Endothelial cell (in vitro differentiated cells): ENCODE results near the gene SLC30A2. TPM values are rescaled to one million over a fixed set of nuclear protein-coding genes. Genes with fewer than 3 reads are reported as not detected.

Source experiments
- DNase-seq: peaks from one replicate; pipeline ENCODE4 v3.0.0; 2021; ENCODE audit warnings: low spot score
- H3K27ac Mint-ChIP-seq: one replicate; pipeline ENCODE4 v1.8.0; 2021; ENCODE audit warnings: mixed read lengths, inconsistent platforms; ENCODE audit not compliant: unreplicated experiment
- H3K27me3 Mint-ChIP-seq: one replicate; pipeline ENCODE4 v1.8.0; 2021; ENCODE audit warnings: mild to moderate bottlenecking, moderate library complexity, mixed read lengths, inconsistent platforms; ENCODE audit not compliant: unreplicated experiment
- H3K36me3 Mint-ChIP-seq: one replicate; pipeline ENCODE4 v1.8.0; 2021; ENCODE audit warnings: mild to moderate bottlenecking, low read depth, mixed read lengths, inconsistent platforms; ENCODE audit not compliant: unreplicated experiment
- H3K4me1 Mint-ChIP-seq: one replicate; pipeline ENCODE4 v1.8.0; 2021; ENCODE audit warnings: mild to moderate bottlenecking, mixed read lengths, inconsistent platforms; ENCODE audit not compliant: unreplicated experiment
- H3K4me3 Mint-ChIP-seq: one replicate; pipeline ENCODE4 v1.8.0; 2021; ENCODE audit warnings: mild to moderate bottlenecking, mixed read lengths, inconsistent platforms; ENCODE audit not compliant: unreplicated experiment
- H3K9me3 Mint-ChIP-seq: one replicate; pipeline ENCODE4 v1.8.0; 2021; ENCODE audit warnings: mixed read lengths, inconsistent platforms; ENCODE audit not compliant: unreplicated experiment
- total RNA-seq: library from RNA; stranded (reverse); fragmentation: NEBNext Ultra II Directional; extraction: Animal tissue kit (Norgen Biotek cat#: 25700); gene quantifications from one replicate; pipeline ENCODE4 v1.2.1, GENCODE V29; 2021; ENCODE audit not compliant: unreplicated experiment
- TF ChIP-seq, protein P1 (sequence below): fragments of 200-600 bp; sonication (generic); IDR thresholded peaks from one replicate; pipeline ENCODE4 v1.5.0; 2021; ENCODE audit warnings: antibody characterized with exemption; ENCODE audit not compliant: unreplicated experiment

SLC30A2 gene
- total RNA-seq, 1 donor from 2014 or later, result not detected

DNA sequence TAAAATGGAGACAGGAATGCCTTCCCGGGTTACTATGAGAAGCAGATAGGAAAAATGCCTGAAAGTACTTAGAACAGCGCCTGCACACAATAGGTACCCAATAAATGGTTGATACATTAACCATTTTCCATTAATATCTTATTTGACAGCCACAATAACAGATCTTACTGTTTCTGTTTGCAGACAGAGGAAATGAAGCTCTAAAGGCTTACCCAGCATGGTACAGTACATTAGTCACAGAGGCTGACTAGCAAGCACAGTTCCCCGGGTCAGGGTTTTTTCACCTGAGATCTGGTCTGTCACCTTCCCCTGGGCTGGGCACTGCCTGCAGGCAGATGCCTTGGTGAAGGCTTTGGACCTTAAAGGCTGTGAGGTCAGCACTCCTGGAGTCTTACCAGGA is 18.6 kb upstream of the SLC30A2 start:
- H3K27me3 Mint-ChIP-seq, result peaks cover 4% of the 10 kb centered on the region
- no peak overlapping the region for H3K4me3 Mint-ChIP-seq
- DNase-seq, result no peak
- TF ChIP-seq, protein P1, sequence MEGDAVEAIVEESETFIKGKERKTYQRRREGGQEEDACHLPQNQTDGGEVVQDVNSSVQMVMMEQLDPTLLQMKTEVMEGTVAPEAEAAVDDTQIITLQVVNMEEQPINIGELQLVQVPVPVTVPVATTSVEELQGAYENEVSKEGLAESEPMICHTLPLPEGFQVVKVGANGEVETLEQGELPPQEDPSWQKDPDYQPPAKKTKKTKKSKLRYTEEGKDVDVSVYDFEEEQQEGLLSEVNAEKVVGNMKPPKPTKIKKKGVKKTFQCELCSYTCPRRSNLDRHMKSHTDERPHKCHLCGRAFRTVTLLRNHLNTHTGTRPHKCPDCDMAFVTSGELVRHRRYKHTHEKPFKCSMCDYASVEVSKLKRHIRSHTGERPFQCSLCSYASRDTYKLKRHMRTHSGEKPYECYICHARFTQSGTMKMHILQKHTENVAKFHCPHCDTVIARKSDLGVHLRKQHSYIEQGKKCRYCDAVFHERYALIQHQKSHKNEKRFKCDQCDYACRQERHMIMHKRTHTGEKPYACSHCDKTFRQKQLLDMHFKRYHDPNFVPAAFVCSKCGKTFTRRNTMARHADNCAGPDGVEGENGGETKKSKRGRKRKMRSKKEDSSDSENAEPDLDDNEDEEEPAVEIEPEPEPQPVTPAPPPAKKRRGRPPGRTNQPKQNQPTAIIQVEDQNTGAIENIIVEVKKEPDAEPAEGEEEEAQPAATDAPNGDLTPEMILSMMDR, result no peak
- H3K9me3 Mint-ChIP-seq, result no peaks in the 10 kb centered on the region
- no peak overlapping the region for H3K27ac Mint-ChIP-seq
- no peaks in the 10 kb centered on the region for H3K4me1 Mint-ChIP-seq
- H3K36me3 Mint-ChIP-seq, result no peaks in the 10 kb centered on the region

DNA sequence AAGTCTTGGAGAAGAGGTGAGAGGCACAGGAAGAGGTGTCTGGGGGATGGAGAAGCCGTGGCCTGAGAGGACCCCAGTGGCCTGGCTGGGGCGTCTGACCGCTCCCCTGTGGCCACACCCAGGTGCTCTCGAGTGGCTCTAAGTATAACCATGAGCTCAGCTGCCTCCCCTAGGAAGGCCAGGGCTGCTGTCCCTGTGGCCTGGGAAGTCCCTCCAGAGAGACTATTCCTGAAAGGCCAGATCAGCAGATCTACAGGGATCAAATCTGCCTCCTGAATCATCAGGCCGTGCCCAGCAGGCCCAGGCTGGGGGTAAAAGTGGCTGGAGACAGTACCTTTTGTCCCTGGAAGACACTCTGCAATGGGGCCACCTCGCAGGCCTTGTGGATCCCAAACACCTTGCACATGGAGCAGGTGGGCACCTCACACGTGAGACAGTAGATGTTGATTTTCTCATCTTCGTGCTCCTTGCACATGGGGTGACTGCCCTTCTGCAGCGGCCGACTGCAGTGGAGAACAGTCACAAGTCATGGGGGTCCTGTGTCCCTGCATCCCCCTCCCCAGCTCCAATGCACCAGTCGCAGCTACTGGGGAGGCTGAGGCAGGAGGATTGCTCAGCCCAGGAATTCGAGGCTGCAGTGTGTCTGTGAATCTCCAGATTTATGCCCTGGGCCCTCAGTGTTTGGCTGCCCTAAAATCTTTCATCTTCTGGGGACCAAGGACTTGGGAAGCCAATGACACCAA is 15.1 kb upstream of the SLC30A2 start:
- Mint-ChIP-seq H3K4me1 (peaks cover 1% of the 10 kb centered on the region), H3K36me3 (no peaks in the 10 kb centered on the region), H3K27ac (no peak overlapping the region), H3K4me3 (no peak overlapping the region), H3K9me3 (no peaks in the 10 kb centered on the region), H3K27me3 (peaks cover 5% of the 10 kb centered on the region)
- TF ChIP-seq, protein P1, result no peak
- no peak for DNase-seq

DNA sequence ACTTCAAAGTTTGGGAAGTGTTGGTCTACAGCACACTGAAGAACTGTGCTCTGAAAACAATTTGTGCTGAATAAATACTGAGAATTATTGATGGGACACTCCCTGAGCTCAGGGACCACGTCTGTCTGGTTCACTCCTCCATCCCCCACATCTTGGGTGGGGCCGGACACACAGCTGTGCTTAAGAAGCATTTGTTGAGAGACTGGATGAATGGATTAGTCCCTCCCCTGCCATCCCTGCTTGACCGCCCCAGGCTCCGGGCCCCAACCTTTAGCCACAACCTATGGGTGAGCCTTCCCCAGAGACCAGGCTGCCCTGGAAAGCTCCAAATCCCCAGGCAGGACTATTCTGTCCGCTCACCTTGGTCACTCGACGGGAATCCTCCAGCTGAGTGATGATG is 14.0 kb upstream of the SLC30A2 start:
- DNase-seq, result no peak
- Mint-ChIP-seq H3K27ac (no peak overlapping the region), H3K36me3 (no peaks in the 10 kb centered on the region), H3K4me3 (no peak overlapping the region), H3K4me1 (peaks cover 3% of the 10 kb centered on the region), H3K9me3 (no peaks in the 10 kb centered on the region), H3K27me3 (peaks cover 5% of the 10 kb centered on the region)
- TF ChIP-seq, protein P1, result no peak

DNA sequence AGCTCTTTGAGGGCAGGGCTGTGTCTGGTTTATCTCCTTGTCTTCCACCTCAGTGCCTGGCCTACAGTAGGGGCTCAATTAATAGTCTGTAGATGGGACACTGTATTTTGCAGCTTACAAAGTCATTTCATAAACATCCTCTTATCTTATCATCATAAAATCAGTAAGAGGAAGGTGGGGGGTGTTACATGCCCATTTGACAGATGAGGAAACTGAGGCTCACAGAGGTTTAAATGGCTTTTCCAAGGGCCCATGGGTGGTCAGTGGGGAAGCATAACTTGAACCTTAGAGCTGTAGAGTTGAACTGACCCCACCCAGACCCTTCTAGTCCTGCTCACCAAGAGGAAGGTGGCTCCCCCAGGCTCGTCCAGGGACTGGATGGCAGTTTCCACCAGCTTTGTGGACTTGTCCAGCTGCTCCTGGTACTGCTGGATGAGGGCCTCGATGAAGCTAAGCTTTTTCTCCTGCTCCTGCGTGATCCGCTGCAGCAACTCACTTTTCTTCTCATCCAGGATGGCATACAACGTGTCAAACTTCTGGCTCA is 12.2 kb upstream of the SLC30A2 start:
- Mint-ChIP-seq H3K27ac (peak overlapping the region; percentile 24), H3K9me3 (no peaks in the 10 kb centered on the region), H3K27me3 (peaks cover 8% of the 10 kb centered on the region), H3K4me1 (peaks cover 12% of the 10 kb centered on the region), H3K36me3 (no peaks in the 10 kb centered on the region), H3K4me3 (no peak overlapping the region)
- TF ChIP-seq, protein P1, result no peak
- DNase-seq, result no peak

DNA sequence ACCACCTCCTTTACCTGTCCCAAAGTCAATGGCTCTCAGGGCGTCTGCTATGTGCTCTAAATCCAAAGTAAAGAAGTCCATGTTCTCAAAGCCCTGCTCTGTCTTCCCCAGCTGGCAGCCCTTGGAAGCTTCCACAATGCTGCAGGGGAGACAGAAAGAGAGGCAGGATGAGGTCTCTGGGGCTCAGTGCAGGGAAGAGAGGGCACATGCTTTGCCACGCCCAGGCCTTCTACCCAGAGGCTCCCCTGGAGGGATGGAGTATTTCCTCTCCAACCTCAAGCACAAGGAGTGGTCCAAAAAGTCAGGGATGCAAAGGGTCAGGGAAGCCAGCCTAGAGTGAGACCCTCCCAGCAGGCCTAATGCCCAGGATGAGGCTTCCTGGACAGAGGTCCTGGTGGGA is 11.3 kb upstream of the SLC30A2 start:
- Mint-ChIP-seq H3K4me1 (peaks cover 12% of the 10 kb centered on the region), H3K9me3 (no peaks in the 10 kb centered on the region), H3K36me3 (no peaks in the 10 kb centered on the region), H3K27me3 (peaks cover 7% of the 10 kb centered on the region), H3K4me3 (no peak overlapping the region), H3K27ac (no peak overlapping the region)
- TF ChIP-seq, protein P1, result no peak
- no peak for DNase-seq
